Right lobe of liver (tissue), 6 donors: ENCODE data around the gene COX6B2. TPM values are rescaled to one million over a fixed set of nuclear protein-coding genes. Genes with fewer than 3 reads are reported as not detected.

Experiments
- ATAC-seq, 4 donors: fragments of 200-7000 bp; cut with Tn5 transposase; one replicate each; pipeline ENCODE4 v1.9.1; 2020; ENCODE audit warnings: mild to moderate bottlenecking in 4 of 4, moderate library complexity in 4 of 4
- DNase-seq, 3 donors: peaks; one replicate each; pipeline ENCODE4 v3.0.0-alpha.2; 2020
- H3K27ac ChIP-seq, 3 donors: fragments of 200-600 bp; one replicate each; pipeline ENCODE4 v1.8.0; 2022
- H3K27me3 ChIP-seq, 2 donors: fragments of 200-600 bp; one replicate each; pipeline ENCODE4 v1.8.0; 2022
- H3K36me3 ChIP-seq, 4 donors: fragments of 200-600 bp; sonication (generic) in 1 of 4; one replicate each; pipeline versions ENCODE4 v1.5.1 to v1.8.0; 2017 to 2022; ENCODE audit warnings: control low read depth in 1 of 4
- H3K4me1 ChIP-seq, 4 donors: fragments of 200-600 bp; sonication (generic) in 1 of 4; one replicate each; pipeline versions ENCODE4 v1.5.1 to v1.8.0; 2017 to 2022; ENCODE audit warnings: control low read depth in 1 of 4
- H3K4me3 ChIP-seq, 3 donors: fragments of 200-600 bp; one replicate each; pipeline ENCODE4 v1.8.0; 2022
- H3K9me3 ChIP-seq, 4 donors: fragments of 200-600 bp; sonication (generic) in 1 of 4; one replicate each; pipeline versions ENCODE4 v1.5.1 to v1.8.0; 2017 to 2022; ENCODE audit warnings: control low read depth in 1 of 4
- CTCF ChIP-seq, 4 donors: fragments of 200-600 bp in 3 of 4; fragments of 450-650 bp in 1 of 4; IDR thresholded peaks; one replicate each; pipeline versions ENCODE4 v1.5.1 to v1.8.0; 2016 to 2022; ENCODE audit warnings: antibody characterized with exemption in 4 of 4, mild to moderate bottlenecking in 2 of 4
- POLR2A ChIP-seq: fragments of 450-650 bp; IDR thresholded peaks from one replicate; pipeline ENCODE4 v1.6.1; 2017; ENCODE audit warnings: antibody characterized with exemption, mild to moderate bottlenecking
- WGBS: methylation state at CpG from one replicate; pipeline ENCODE4 v1.1.6; 2018; ENCODE audit warnings: low coverage, low lambda C conversion rate; ENCODE audit not compliant: insufficient coverage; ENCODE audit errors: missing lambda C conversion rate; 5-methylcytosine and 5-hydroxymethylcytosine counted together
- intact Hi-C, 2 donors: fragments of 100-400 bp; cut with DNase I; formaldehyde crosslinking; loops; one replicate each; pipeline versions ENCODE4 v1.11.2 to v1.14.1; 2022
- total RNA-seq, 6 experiments: library from RNA; depleted of rRNA in 2 of 6; stranded (reverse); fragments of >200 nt in 2 of 6; fragmentation: NEBNext Ultra II Directional in 3 of 6; extraction: Animal tissue kit (Norgen Biotek cat#: 25700) in 3 of 6; gene quantifications; one replicate each; pipeline versions ENCODE4 v1.1.0 to v1.2.4, GENCODE V29; 2016 to 2023
- donor health status: DM: no; HTN: yes; CAD: no.
- donor health status: DM: no; HTN: no; CAD: no.
- donor health status: DM: no; HTN: no; CAD: no.
- donor health status: DM: no; HTN: yes; CAD: no.
- donor health status: DM: no; HTN: yes; CAD: no.

Gene COX6B2
- total RNA-seq, 6 experiments from 2014 or later: not detected

DNA sequence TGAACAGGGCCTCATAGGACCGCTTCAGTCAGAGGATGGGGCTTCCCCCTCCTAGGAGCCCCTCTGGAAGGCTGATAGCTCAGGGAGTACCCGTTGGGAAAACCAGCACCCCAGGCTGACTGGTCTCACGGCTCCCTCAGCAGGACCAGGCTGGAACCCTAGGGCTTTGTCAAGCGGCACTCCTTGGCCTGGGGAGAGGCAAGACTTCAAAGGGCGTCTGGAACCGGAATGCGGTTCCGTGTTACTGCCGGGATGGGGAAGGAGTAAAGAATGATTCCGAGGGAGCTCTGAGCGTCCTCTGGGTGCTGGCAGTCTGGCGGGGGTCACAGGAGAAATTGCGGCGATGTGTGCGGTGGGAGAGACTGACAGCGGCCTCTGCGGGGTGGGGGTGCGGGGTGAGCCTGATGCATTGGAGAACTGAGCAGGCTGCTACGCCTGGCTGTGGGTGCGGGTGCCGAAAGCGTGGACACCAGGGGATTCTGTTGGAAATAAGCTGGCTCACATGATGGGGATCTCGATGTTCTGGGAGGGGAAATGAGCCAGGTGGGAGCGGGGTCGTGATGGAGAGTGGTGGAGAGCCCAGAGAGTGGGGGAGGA is 1.9 kb downstream of the COX6B2 start:
- Histone ChIP-seq H3K4me3 (no peak overlapping the region), H3K4me1 (peaks cover 0 to 6% (median 0%) of the 10 kb centered on the region in 4 donors), H3K9me3 (no peaks in the 10 kb centered on the region), H3K27me3 (peaks cover 0 to 11% of the 10 kb centered on the region in 2 donors), H3K27ac (no peak overlapping the region), H3K36me3 (no peaks in the 10 kb centered on the region)
- intact Hi-C loops: no loop called here
- 68% methylated on average over 18 of the region's 25 CpGs for WGBS
- TF ChIP-seq POLR2A (no peak), CTCF (IDR thresholded peaks at IDR 0.05) (no peak)
- no peak for DNase-seq
- no peak for ATAC-seq

- Histone ChIP-seq H3K4me3 (no peak overlapping the region), H3K27ac (no peak overlapping the region), H3K36me3 (no peaks in the 10 kb centered on the region), H3K9me3 (no peaks in the 10 kb centered on the region), H3K27me3 (peaks cover 0 to 11% of the 10 kb centered on the region in 2 donors), H3K4me1 (peaks cover 0 to 6% (median 0%) of the 10 kb centered on the region in 4 donors)
- no CpG with 5 or more reads among the region's 6 CpGs for WGBS
- intact Hi-C loops: no loop called here
- no peak for ATAC-seq
- TF ChIP-seq CTCF (IDR thresholded peaks at IDR 0.05): no peak
- TF ChIP-seq POLR2A: no peak
- no peak for DNase-seq
Observed at GRCh38 chr19:55352040-55352439, 2.5 kb downstream of the COX6B2 start.

DNA sequence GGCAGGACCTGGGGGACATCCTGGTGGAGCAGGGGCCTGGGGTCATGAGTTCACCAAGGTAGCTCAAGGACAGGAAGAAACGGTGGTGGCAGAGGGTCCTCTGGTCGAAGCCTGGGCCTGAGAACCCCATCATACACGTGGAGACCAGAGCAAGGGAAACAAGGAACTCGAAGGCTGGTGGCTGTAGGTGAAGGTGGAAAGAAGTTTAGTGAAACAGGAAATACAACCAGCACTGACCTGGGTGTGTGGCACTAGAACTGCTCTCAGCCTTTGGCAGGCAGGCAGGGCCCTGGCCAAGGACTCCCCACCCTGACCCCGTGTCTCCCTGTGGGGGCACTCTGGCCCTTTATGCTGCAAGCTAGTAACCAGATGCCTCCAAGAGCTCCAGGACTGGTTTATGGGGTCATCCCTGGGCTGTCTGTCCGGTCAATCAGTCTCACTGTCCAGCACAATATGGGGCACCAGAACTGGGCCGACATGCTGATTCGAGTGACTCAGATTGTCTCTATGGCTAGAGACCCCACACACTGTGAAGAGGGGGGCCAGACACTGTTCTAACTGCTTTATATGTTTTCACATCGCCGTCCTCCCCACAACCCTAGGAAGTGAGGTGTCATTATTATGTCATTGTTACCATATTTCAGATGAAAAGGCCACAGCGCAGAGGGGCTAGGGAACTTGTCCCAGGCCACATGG is 3.8 kb downstream of the COX6B2 start:
- Histone ChIP-seq H3K27me3 (peaks cover 0 to 11% of the 10 kb centered on the region in 2 donors), H3K4me3 (no peak overlapping the region), H3K9me3 (no peaks in the 10 kb centered on the region), H3K4me1 (peaks cover 0 to 6% (median 0%) of the 10 kb centered on the region in 4 donors), H3K36me3 (no peaks in the 10 kb centered on the region), H3K27ac (no peak overlapping the region)
- intact Hi-C loops: no loop called here
- TF ChIP-seq CTCF (IDR thresholded peaks at IDR 0.05) (no peak), POLR2A (no peak)
- ATAC-seq (no peak), DNase-seq (no peak)
- WGBS: 48% methylated on average over 7 of the region's 11 CpGs

- no peaks in the 10 kb centered on the region for H3K9me3 ChIP-seq
- H3K27me3 ChIP-seq: peaks cover 0 to 7% of the 10 kb centered on the region in 2 donors
- H3K4me1 ChIP-seq: peaks cover 0 to 2% (median 0%) of the 10 kb centered on the region in 4 donors
- H3K36me3 ChIP-seq: no peaks in the 10 kb centered on the region
- intact Hi-C loops: no loop called here
- ATAC-seq (no peak), DNase-seq (no peak)
- 91% methylated on average over 10 of the region's 22 CpGs for WGBS
- no peak overlapping the region for H3K27ac ChIP-seq
- TF ChIP-seq CTCF (IDR thresholded peaks at IDR 0.05): no peak
- no peak for TF ChIP-seq POLR2A
- no peak overlapping the region for H3K4me3 ChIP-seq
Observed at GRCh38 chr19:55348317-55349034, 6.0 kb downstream of the COX6B2 start.
